Spleen (tissue), 11 donors: ENCODE measurements around the gene PRKCH. TPM values are rescaled to one million over a fixed set of nuclear protein-coding genes. Genes with fewer than 3 reads are reported as not detected.

Experiments used
- DNase-seq: peaks from one replicate; pipeline ENCODE4 v3.0.0-alpha.2; 2020
- H3K27ac ChIP-seq, 8 donors: fragments of 200-600 bp; sonication (generic) in 7 of 8; 1 replicate in 4 of 8; 2 replicates in 4 of 8; pipeline versions ENCODE4 v1.5.0 to v1.8.0; 2016 to 2021; ENCODE audit warnings: inconsistent platforms in 4 of 8, mild to moderate bottlenecking in 4 of 8, moderate library complexity in 1 of 8
- H3K27me3 ChIP-seq, 7 donors: fragments of 200-600 bp; sonication (generic) in 6 of 7; replicated peaks in 1 of 7; 1 replicate in 4 of 7; 2 replicates in 3 of 7; pipeline versions ENCODE4 v1.5.0 to v1.8.0; 2016 to 2021; ENCODE audit warnings: inconsistent platforms in 3 of 7, mild to moderate bottlenecking in 1 of 7
- H3K36me3 ChIP-seq, 6 donors: fragments of 200-600 bp; sonication (generic) in 5 of 6; 1 replicate in 4 of 6; 2 replicates in 2 of 6; pipeline versions ENCODE4 v1.5.0 to v1.8.0; 2016 to 2021; ENCODE audit warnings: inconsistent platforms in 2 of 6
- H3K4me1 ChIP-seq, 6 donors: fragments of 200-600 bp; sonication (generic) in 5 of 6; 1 replicate in 3 of 6; 2 replicates in 3 of 6; pipeline versions ENCODE4 v1.5.0 to v1.8.0; 2016 to 2021; ENCODE audit warnings: inconsistent platforms in 3 of 6
- H3K4me3 ChIP-seq, 8 donors: fragments of 200-600 bp; sonication (generic) in 7 of 8; 1 replicate in 4 of 8; 2 replicates in 4 of 8; pipeline versions ENCODE4 v1.5.0 to v1.8.0; 2016 to 2021; ENCODE audit warnings: inconsistent platforms in 4 of 8, mild to moderate bottlenecking in 4 of 8, moderate library complexity in 2 of 8
- H3K9me3 ChIP-seq, 8 donors: fragments of 200-600 bp; sonication (generic) in 7 of 8; 1 replicate in 4 of 8; 2 replicates in 4 of 8; pipeline versions ENCODE4 v1.5.0 to v1.8.0; 2016 to 2021; ENCODE audit warnings: inconsistent platforms in 4 of 8
- POLR2A ChIP-seq, 3 donors: fragments of 450-650 bp; IDR thresholded peaks; one replicate each; pipeline ENCODE4 v1.5.1; 2017; ENCODE audit warnings: antibody characterized with exemption in 3 of 3, mild to moderate bottlenecking in 1 of 3
- POLR2AphosphoS5 ChIP-seq, 3 donors: sonication (generic); formaldehyde crosslinking; IDR thresholded peaks; one replicate each; pipeline ENCODE4 v1.5.1; 2017; ENCODE audit warnings: antibody characterized with exemption in 3 of 3
- WGBS, 5 donors: extraction: QIAGEN DNeasy Blood & Tissue Kit in 3 of 5; methylation state at CpG; one replicate each; pipeline versions ENCODE4 v1.1.5 to v1.1.7; 2013 to 2018; 5-methylcytosine and 5-hydroxymethylcytosine counted together
- intact Hi-C: fragments of 100-400 bp; cut with DNase I; formaldehyde crosslinking; loops from one replicate; pipeline ENCODE4 v1.15.0; 2023; ENCODE audit warnings: low total_unique reads
- polyA plus RNA-seq, 3 donors: library from polyadenylated mRNA; stranded (reverse); fragments of 200-250 nt; gene quantifications; one replicate each; pipeline ENCODE4 v1.2.1, GENCODE V29; 2013
- total RNA-seq, 7 donors: library from RNA; depleted of rRNA in 3 of 7; stranded (reverse); fragments of >200 nt in 3 of 7; fragmentation: NEBNext Ultra II Directional in 4 of 7; extraction: Animal tissue kit (Norgen Biotek cat#: 25700) in 4 of 7; gene quantifications; one replicate each; pipeline versions ENCODE4 v1.1.0 to v1.2.1, GENCODE V29; 2016 to 2021
- TF ChIP-seq, protein P1 (sequence below), 11 experiments: fragments of 200-600 bp in 7 of 11; fragments of 450-650 bp in 4 of 11; sonication (generic) in 4 of 11; IDR thresholded peaks in 8 of 11; conservative IDR thresholded peaks in 3 of 11; 1 replicate in 7 of 11; 2 replicates in 4 of 11; pipeline versions ENCODE4 v1.4.0 to v1.8.0; 2016 to 2021; ENCODE audit warnings: antibody characterized with exemption in 11 of 11, inconsistent platforms in 4 of 11, mild to moderate bottlenecking in 1 of 11
- donor health status: healthy with polysubstance abuse.
- donor health status: DM: no; HTN: no; CAD: no; lungs with moderate emphysema.
- donor health status: DM: no; HTN: no; CAD: no.
- donor health status: Bipolar disorder and iron deficiency.
- donor health status: healthy.
- donor health status: DM: no; HTN: no; CAD: no.
- donor health status: DM: yes; HTN: yes; CAD: no.

PRKCH gene
- total and polyA plus RNA-seq, 10 donors = 10.0 to 184 (median 105) TPM

DNA sequence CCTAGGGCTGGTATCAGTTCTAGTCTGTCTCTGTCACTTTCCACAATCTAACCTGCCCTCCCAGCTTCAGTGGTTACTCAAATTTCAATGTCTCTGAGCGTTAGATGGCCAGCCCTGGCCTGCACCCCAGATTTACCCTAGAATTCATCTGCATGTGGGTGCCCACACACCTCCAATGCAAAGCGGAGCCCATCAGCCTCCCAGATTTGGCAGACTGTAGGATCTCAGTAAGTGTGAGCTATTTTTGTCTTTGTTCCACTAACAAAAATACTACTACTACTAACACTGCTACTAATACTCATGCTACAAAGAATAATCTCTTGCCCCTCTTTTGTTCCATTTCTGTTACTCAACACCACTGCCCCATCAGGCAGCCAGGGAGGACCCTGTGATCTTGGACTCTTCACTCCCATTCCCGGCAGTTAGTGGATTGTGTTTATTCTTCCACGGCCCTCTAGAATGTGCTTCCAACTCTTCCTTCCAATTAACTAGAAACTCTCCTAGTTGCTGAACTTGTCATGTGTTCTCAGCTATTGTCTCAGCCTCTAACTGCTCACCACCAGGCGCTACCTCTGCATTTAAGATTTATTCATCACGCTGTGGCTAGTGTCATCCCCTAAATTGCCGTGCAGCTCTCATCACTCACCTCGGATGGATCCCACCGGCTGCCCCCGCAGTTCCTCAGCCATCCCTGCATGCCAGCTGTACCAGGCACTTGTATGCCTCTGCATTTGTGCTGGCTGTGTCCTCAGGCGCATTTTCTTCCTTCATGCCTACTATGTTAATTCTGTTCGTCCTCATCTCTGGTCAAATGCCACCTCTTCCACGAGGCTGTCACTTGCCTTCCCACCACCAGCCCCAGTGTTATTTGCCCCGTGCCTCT is 223.3 kb downstream of the PRKCH start:
- intact Hi-C loops = no loop called here
- Histone ChIP-seq H3K9me3 (no peaks in the 10 kb centered on the region), H3K36me3 (peaks cover 0 to 82% (median 18%) of the 10 kb centered on the region in 6 donors), H3K4me3 (no peak overlapping the region), H3K27ac (peak overlapping the region in 2 of 8 donors; percentile 10 to 27), H3K27me3 (no peaks in the 10 kb centered on the region), H3K4me1 (peaks cover 0 to 20% (median 7%) of the 10 kb centered on the region in 6 donors)
- TF ChIP-seq, protein P1, sequence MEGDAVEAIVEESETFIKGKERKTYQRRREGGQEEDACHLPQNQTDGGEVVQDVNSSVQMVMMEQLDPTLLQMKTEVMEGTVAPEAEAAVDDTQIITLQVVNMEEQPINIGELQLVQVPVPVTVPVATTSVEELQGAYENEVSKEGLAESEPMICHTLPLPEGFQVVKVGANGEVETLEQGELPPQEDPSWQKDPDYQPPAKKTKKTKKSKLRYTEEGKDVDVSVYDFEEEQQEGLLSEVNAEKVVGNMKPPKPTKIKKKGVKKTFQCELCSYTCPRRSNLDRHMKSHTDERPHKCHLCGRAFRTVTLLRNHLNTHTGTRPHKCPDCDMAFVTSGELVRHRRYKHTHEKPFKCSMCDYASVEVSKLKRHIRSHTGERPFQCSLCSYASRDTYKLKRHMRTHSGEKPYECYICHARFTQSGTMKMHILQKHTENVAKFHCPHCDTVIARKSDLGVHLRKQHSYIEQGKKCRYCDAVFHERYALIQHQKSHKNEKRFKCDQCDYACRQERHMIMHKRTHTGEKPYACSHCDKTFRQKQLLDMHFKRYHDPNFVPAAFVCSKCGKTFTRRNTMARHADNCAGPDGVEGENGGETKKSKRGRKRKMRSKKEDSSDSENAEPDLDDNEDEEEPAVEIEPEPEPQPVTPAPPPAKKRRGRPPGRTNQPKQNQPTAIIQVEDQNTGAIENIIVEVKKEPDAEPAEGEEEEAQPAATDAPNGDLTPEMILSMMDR (IDR thresholded peaks at IDR 0.05 in 8 of 11, conservative IDR thresholded peaks at IDR 0.05 in 3 of 11) = no peak
- TF ChIP-seq POLR2AphosphoS5 (IDR thresholded peaks at IDR 0.05) (no peak), POLR2A (IDR thresholded peaks at IDR 0.05) (no peak)
- DNase-seq = no peak
- WGBS, 5 donors = 94 to 97% (median 95%) methylated on average over 14 of the region's 14 CpGs

DNA sequence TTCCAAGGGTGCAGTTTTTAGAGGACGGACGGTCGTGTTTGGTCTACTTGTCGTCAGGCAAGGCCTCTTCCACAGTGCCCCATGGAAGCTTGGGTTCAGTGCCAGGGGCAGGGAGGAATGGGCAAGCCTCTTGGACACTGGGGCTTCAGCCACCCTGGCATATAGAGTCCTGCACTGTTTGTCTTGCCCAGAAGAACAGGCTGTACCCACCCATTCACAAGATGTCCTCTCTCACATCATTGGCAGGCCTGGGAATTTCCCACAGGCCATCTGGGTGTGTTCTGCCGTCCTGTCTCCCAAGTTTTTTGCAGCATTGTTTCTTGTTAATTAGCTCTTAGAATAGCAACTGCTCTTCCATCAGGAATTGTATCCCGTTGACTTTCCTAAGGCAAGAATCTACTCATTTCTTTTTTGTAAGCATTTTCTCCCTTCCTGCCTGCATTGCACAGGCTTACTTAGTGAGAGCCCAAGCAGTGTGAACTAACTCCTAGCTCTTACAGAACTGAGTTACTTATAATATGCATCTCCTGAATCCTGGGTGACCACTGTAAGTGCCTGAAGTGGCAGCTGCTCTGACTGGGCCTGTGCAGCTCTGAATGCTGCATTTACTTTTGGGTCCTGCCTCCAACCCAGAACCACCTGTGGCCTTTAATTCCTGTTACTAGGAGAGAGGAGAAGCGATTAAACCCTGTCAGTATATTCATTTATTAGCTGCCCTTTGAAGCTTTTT is 224.5 kb downstream of the PRKCH start:
- TF ChIP-seq POLR2AphosphoS5 (IDR thresholded peaks at IDR 0.05) (no peak), POLR2A (IDR thresholded peaks at IDR 0.05) (no peak)
- TF ChIP-seq, protein P1 (IDR thresholded peaks at IDR 0.05 in 8 of 11, conservative IDR thresholded peaks at IDR 0.05 in 3 of 11) = no peak
- Histone ChIP-seq H3K27ac (peak overlapping the region in 2 of 8 donors; percentile 2 to 26), H3K4me3 (no peak overlapping the region), H3K27me3 (no peaks in the 10 kb centered on the region), H3K9me3 (no peaks in the 10 kb centered on the region), H3K36me3 (peaks cover 0 to 82% (median 22%) of the 10 kb centered on the region in 6 donors), H3K4me1 (peaks cover 0 to 22% (median 7%) of the 10 kb centered on the region in 6 donors)
- intact Hi-C loops = no loop called here
- WGBS, 5 donors = 85 to 93% (median 88%) methylated on average over 7 of the region's 7 CpGs
- no peak for DNase-seq

DNA sequence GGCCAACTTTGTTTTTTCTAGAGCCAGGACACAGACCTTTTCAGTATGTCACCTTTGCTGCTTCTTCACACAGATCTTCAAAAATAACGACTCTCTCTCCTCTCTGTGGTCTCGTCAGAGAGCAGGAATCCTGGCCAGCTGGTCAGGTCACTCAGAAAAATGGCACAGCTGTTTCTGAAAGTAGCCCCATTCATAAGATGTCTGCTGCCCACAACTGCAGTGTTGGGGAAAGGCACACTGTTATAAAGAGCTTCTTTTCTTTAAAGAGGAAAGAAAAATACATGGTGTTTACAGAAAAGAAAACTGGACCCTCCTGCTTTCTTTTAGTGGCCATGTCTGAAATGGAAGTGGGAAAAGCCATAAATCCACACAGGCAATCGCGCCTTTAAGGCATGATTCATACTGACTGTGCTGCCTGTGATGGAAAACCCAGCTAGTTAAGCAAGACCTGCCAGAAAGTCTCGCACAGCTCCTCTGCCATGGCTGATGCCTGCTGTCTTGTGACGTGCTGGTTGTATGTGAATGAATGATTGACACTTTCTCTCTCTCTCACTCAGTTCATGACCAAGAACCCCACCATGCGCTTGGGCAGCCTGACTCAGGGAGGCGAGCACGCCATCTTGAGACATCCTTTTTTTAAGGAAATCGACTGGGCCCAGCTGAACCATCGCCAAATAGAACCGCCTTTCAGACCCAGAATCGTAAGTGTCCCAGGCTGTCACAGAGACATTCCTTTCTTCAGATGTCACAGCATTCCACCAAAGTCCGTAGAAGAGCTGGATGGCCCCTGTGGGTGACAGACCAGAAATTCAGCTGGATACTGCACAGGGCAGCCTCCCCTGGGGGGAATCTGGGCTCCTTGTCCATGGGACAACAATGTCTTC is 226.0 kb downstream of the PRKCH start:
- Histone ChIP-seq H3K36me3 (peaks cover 0 to 84% (median 24%) of the 10 kb centered on the region in 6 donors), H3K27ac (peak overlapping the region in 3 of 8 donors; percentile 10 to 26 (median 25)), H3K4me3 (no peak overlapping the region), H3K27me3 (no peaks in the 10 kb centered on the region), H3K9me3 (no peaks in the 10 kb centered on the region), H3K4me1 (peaks cover 0 to 34% (median 16%) of the 10 kb centered on the region in 6 donors)
- WGBS, 5 donors = 85 to 94% (median 90%) methylated on average over 11 to 14 of the region's 14 CpGs
- TF ChIP-seq POLR2A (IDR thresholded peaks at IDR 0.05) (no peak), POLR2AphosphoS5 (IDR thresholded peaks at IDR 0.05) (peak in 1 of 3 donors; percentile 11)
- TF ChIP-seq, protein P1 (IDR thresholded peaks at IDR 0.05 in 8 of 11, conservative IDR thresholded peaks at IDR 0.05 in 3 of 11) = no peak
- no peak for DNase-seq
- intact Hi-C loops = no loop called here
